Fibroblast of pulmonary artery (primary cell): ENCODE measurements around the gene SUPT7L.
A peak's percentile ranks its signal among the peaks of the same experiment; 100 is the strongest.
"Not testable (repeated sequence)": the region's sequence is repeated elsewhere in the genome, so short reads cannot be mapped to it uniquely, and the experiment has no call there.

Source experiments
- DNase-seq: peaks from one replicate; pipeline ENCODE4 v3.0.0-alpha.2; 2010; ENCODE audit warnings: low read depth
- H3K4me3 ChIP-seq: replicated peaks from 2 replicates; pipeline ENCODE4 v1.5.1; 2011; ENCODE audit warnings: low read depth, mild to moderate bottlenecking, control low read depth, low read length, moderate library complexity
- CTCF ChIP-seq: IDR thresholded peaks from 2 replicates; pipeline ENCODE4 v1.5.1; 2011; ENCODE audit warnings: mild to moderate bottlenecking, control low read depth, low read length, inconsistent platforms; ENCODE audit errors: missing control alignments

The SUPT7L gene

GRCh38 chr2:27638709-27639108 lies 24.7 kb downstream of the SUPT7L start:
- no peak overlapping the region for H3K4me3 ChIP-seq
- no peak for TF ChIP-seq CTCF
- DNase-seq = no peak

GRCh38 chr2:27638037-27638637 lies 25.3 kb downstream of the SUPT7L start:
- no peak for TF ChIP-seq CTCF
- DNase-seq = no peak
- no peak overlapping the region for H3K4me3 ChIP-seq

- H3K4me3 ChIP-seq = no peak overlapping the region
- TF ChIP-seq CTCF = no peak
- DNase-seq = no peak
These were observed 26.6 kb downstream of the SUPT7L start for GRCh38 chr2:27636766-27637165.

GRCh38 chr2:27634291-27634690 lies 29.1 kb downstream of the SUPT7L start:
- no peak for TF ChIP-seq CTCF
- no peak overlapping the region for H3K4me3 ChIP-seq
- DNase-seq = no peak

GRCh38 chr2:27630257-27630656 lies 33.2 kb downstream of the SUPT7L start:
- not testable (repeated sequence) for H3K4me3 ChIP-seq, DNase-seq

GRCh38 chr2:27628767-27629709 lies 34.4 kb downstream of the SUPT7L start, which contains the start of the genes CCDC121 and GPN1:
Gene CCDC121, minus strand, starts transcription at chr2:27629012. Its CDS starts 1,213 bp downstream, at chr2:27627799.
Gene GPN1, plus strand, starts transcription at chr2:27629050. Its CDS starts 9 bp downstream, at chr2:27629059.
- no peak for TF ChIP-seq CTCF
- peak; percentile 91 for DNase-seq
- peak within 1 kb of the TSS; percentile 92 for H3K4me3 ChIP-seq

GRCh38 chr2:27627963-27628766 lies 35.2 kb downstream of the SUPT7L start:
- peak; percentile 80 for DNase-seq
- peak overlapping the region; percentile 92 for H3K4me3 ChIP-seq
- no peak for TF ChIP-seq CTCF

GRCh38 chr2:27626921-27627320 lies 36.5 kb downstream of the SUPT7L start:
- not testable (repeated sequence) for DNase-seq, H3K4me3 ChIP-seq

GRCh38 chr2:27626323-27626722 lies 37.1 kb downstream of the SUPT7L start:
- H3K4me3 ChIP-seq, DNase-seq: not testable (repeated sequence)
